ENCODE measurements around the gene ECHDC1. TPM values are rescaled to one million over a fixed set of nuclear protein-coding genes. Genes with fewer than 3 reads are reported as not detected.

ECHDC1 gene
- total RNA-seq, 1 donor from 2014 or later = 3.3 TPM

- intact Hi-C loops (cut with DNase I) = no loop called here
- Histone ChIP-seq H3K27ac (no peak overlapping the region), H3K36me3 (no peaks in the 10 kb centered on the region), H3K27me3 (no peaks in the 10 kb centered on the region), H3K9me3 (peaks cover 0 to 8% of the 10 kb centered on the region in 2 donors), H3K4me3 (no peak overlapping the region), H3K4me1 (peaks cover 0 to 6% of the 10 kb centered on the region in 2 donors)
- no peak for TF ChIP-seq CTCF (IDR thresholded peaks at IDR 0.05)
- peak in 1 of 2 donors; percentile 66 for DNase-seq (ENCODE audit: low spot score in 2 of 2)
Measured at GRCh38 chr6:127366282-127367022, 23.0 kb upstream of the ECHDC1 start.

DNA sequence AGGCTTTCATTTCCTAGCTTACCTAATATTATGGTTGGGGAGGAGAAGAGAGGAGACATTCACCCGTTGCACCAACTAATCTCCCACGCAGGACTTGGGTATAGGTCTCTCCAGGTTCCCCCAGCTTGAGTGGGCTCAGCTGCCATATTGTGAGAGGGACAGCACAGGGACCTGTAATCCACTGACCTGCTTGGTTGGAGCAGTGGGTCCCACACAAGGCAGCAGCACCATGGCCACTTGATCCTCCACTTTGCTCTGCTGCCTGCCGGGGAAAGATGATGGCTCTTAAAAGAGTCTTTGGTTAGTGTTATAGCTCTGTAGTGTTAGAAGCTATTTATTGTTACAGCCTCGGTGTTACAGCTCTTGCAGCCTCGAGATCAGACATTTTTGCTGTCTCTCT, 22.5 kb upstream of the ECHDC1 start:
- intact Hi-C loops (cut with DNase I) = no loop called here
- Histone ChIP-seq H3K27ac (no peak overlapping the region), H3K4me3 (no peak overlapping the region)

DNA sequence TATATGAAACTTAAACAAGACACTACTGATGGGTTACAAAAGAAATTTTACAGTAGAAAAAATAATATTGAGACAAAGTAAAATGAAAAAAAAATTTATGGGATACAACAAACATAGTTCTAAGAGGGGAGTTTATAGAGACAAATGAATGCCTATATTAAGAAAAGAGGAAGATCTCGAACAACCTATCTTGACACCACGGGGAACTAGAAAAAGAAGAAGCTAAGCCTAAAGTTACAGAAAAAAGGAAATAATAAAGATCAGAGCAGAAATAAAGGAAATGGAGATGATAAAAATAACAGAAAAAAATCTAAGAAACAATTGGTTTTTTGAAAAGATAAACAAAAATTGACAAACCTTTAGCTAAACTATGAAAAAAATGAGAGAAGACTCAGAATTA, 9.1 kb upstream of the ECHDC1 start:
- H3K4me3 ChIP-seq = no peak overlapping the region
- H3K9me3 ChIP-seq = peaks cover 0 to 31% of the 10 kb centered on the region in 2 donors
- H3K27me3 ChIP-seq = no peaks in the 10 kb centered on the region
- no peaks in the 10 kb centered on the region for H3K36me3 ChIP-seq
- H3K4me1 ChIP-seq = no peaks in the 10 kb centered on the region
- no peak for DNase-seq (ENCODE audit: low spot score in 2 of 2)
- TF ChIP-seq CTCF (IDR thresholded peaks at IDR 0.05) = no peak
- H3K27ac ChIP-seq = no peak overlapping the region
- intact Hi-C loops (cut with DNase I) = no loop called here

More for the DNA sequence above, 22.5 kb upstream of the ECHDC1 start:
- DNase-seq (ENCODE audit: low spot score in 2 of 2) = no peak
- H3K4me1 ChIP-seq = peaks cover 0 to 6% of the 10 kb centered on the region in 2 donors
- peaks cover 0 to 3% of the 10 kb centered on the region in 2 donors for H3K9me3 ChIP-seq
- no peaks in the 10 kb centered on the region for H3K27me3 ChIP-seq
- TF ChIP-seq CTCF (IDR thresholded peaks at IDR 0.05) = no peak
- H3K36me3 ChIP-seq = no peaks in the 10 kb centered on the region

- intact Hi-C loops (cut with DNase I) = no loop called here
- no peaks in the 10 kb centered on the region for H3K27me3 ChIP-seq
- peaks cover 0 to 21% of the 10 kb centered on the region in 2 donors for H3K9me3 ChIP-seq
Measured at GRCh38 chr6:127349980-127350379, 6.6 kb upstream of the ECHDC1 start.

GRCh38 chr6:127348028-127348661, 4.7 kb upstream of the ECHDC1 start:
- no peaks in the 10 kb centered on the region for H3K36me3 ChIP-seq
- no peak overlapping the region for H3K27ac ChIP-seq
- H3K4me3 ChIP-seq = no peak overlapping the region
- H3K27me3 ChIP-seq = no peaks in the 10 kb centered on the region
- intact Hi-C loops (cut with DNase I) = no loop called here
- TF ChIP-seq CTCF (IDR thresholded peaks at IDR 0.05) = no peak
- peaks cover 0 to 7% of the 10 kb centered on the region in 2 donors for H3K9me3 ChIP-seq
- no peak for DNase-seq (ENCODE audit: low spot score in 2 of 2)
- H3K4me1 ChIP-seq = no peaks in the 10 kb centered on the region

More at GRCh38 chr6:127349980-127350379, 6.6 kb upstream of the ECHDC1 start:
- no peak for DNase-seq (ENCODE audit: low spot score in 2 of 2)
- H3K4me1 ChIP-seq = no peaks in the 10 kb centered on the region
- no peak for TF ChIP-seq CTCF (IDR thresholded peaks at IDR 0.05)
- H3K36me3 ChIP-seq = no peaks in the 10 kb centered on the region
- no peak overlapping the region for H3K4me3 ChIP-seq
- H3K27ac ChIP-seq = no peak overlapping the region

Data from ascending aorta (tissue), 2 donors.